ENCODE data around the gene CCDC9. TPM values are rescaled to one million over a fixed set of nuclear protein-coding genes. Genes with fewer than 3 reads are reported as not detected.

Gene CCDC9
- total RNA-seq, 4 donors from 2014 or later, result 6.6 to 16.8 (median 10.5) TPM

- H3K27me3 ChIP-seq, result no peaks in the 10 kb centered on the region
- intact Hi-C loops (cut with DNase I), result loop anchor here (10.0 kb wide), 1 partner anchor 121 kb away; no protein-coding TSS in a partner anchor
- H3K9me3 ChIP-seq, result no peaks in the 10 kb centered on the region
- no peak for TF ChIP-seq POLR2A (IDR thresholded peaks at IDR 0.05)
- DNase-seq, result no peak
- WGBS, 2 donors, result 63 to 88% methylated on average over 6 of the region's 6 CpGs
- H3K27ac ChIP-seq, result no peak overlapping the region
- H3K4me1 ChIP-seq, result peaks cover under 1 to 15% (median 5%) of the 10 kb centered on the region in 3 donors
- H3K4me3 ChIP-seq, result no peak overlapping the region
- H3K36me3 ChIP-seq, result no peaks in the 10 kb centered on the region
Observed at GRCh38 chr19:47303966-47304365, 47.6 kb downstream of the CCDC9 start.

- 3 to 5% methylated on average over 14 of the region's 14 CpGs for WGBS, 2 donors
- TF ChIP-seq POLR2A (IDR thresholded peaks at IDR 0.05) (no peak), CTCF (IDR thresholded peaks at IDR 0.05) (peak; percentile 76 to 91 (median 86))
- H3K27me3 ChIP-seq, result peaks cover 0 to under 1% (median 0%) of the 10 kb centered on the region in 4 donors
- peaks cover 2 to 18% (median 5%) of the 10 kb centered on the region in 3 donors for H3K4me1 ChIP-seq
- H3K4me3 ChIP-seq, result no peak overlapping the region
- intact Hi-C loops (cut with DNase I), result loop anchor here (10.0 kb wide), 1 partner anchor 119 kb away; no protein-coding TSS in a partner anchor
- H3K27ac ChIP-seq, result no peak overlapping the region
- no peaks in the 10 kb centered on the region for H3K36me3 ChIP-seq
- no peak for DNase-seq
- H3K9me3 ChIP-seq, result no peaks in the 10 kb centered on the region
Observed at GRCh38 chr19:47305309-47305751, 49.0 kb downstream of the CCDC9 start.

- TF ChIP-seq CTCF (IDR thresholded peaks at IDR 0.05) (no peak), POLR2A (IDR thresholded peaks at IDR 0.05) (no peak)
- Histone ChIP-seq H3K36me3 (no peaks in the 10 kb centered on the region), H3K4me1 (peaks cover 2 to 18% (median 5%) of the 10 kb centered on the region in 3 donors), H3K27ac (no peak overlapping the region), H3K4me3 (no peak overlapping the region), H3K9me3 (no peaks in the 10 kb centered on the region), H3K27me3 (peaks cover 0 to 8% (median 0%) of the 10 kb centered on the region in 4 donors)
- DNase-seq, result no peak
- WGBS, 2 donors, result 81 to 88% methylated on average over 3 of the region's 3 CpGs
- intact Hi-C loops (cut with DNase I), result loop anchor here (10.0 kb wide), 1 partner anchor 118 kb away; no protein-coding TSS in a partner anchor
Observed at GRCh38 chr19:47306303-47306702, 50.0 kb downstream of the CCDC9 start.

- Histone ChIP-seq H3K27me3 (peaks cover 0 to 17% (median 0%) of the 10 kb centered on the region in 4 donors), H3K9me3 (no peaks in the 10 kb centered on the region), H3K4me3 (no peak overlapping the region), H3K4me1 (peaks cover 2 to 18% (median 5%) of the 10 kb centered on the region in 3 donors), H3K36me3 (no peaks in the 10 kb centered on the region), H3K27ac (no peak overlapping the region)
- 40 to 60% methylated on average over 4 to 8 of the region's 8 CpGs for WGBS, 2 donors
- DNase-seq, result no peak
- intact Hi-C loops (cut with DNase I), result loop anchor here (10.0 kb wide), 1 partner anchor 116 kb away; no protein-coding TSS in a partner anchor
- TF ChIP-seq CTCF (IDR thresholded peaks at IDR 0.05) (no peak), POLR2A (IDR thresholded peaks at IDR 0.05) (no peak)
Observed at GRCh38 chr19:47309038-47309437, 52.7 kb downstream of the CCDC9 start.

GRCh38 chr19:47309608-47310007 is 53.3 kb downstream of the CCDC9 start, which contains the start of gene C5AR1:
C5AR1 (plus strand) TSS chr19:47309861; CDS start chr19:47309896, 35 bp downstream.
- intact Hi-C loops (cut with DNase I), result loop anchor here (10.0 kb wide), 1 partner anchor 115 kb away; no protein-coding TSS in a partner anchor
- TF ChIP-seq CTCF (IDR thresholded peaks at IDR 0.05) (no peak), POLR2A (IDR thresholded peaks at IDR 0.05) (peak in 1 of 4 donors; percentile 59)
- no peak for DNase-seq
- 35 to 46% methylated on average over 11 to 12 of the region's 12 CpGs for WGBS, 2 donors
- Histone ChIP-seq H3K9me3 (no peaks in the 10 kb centered on the region), H3K27ac (peak within 1 kb of the TSS in 2 of 4 donors; percentile 25 to 50), H3K27me3 (peaks cover 0 to 17% (median 0%) of the 10 kb centered on the region in 4 donors), H3K4me1 (peaks cover 2 to 18% (median 5%) of the 10 kb centered on the region in 3 donors), H3K4me3 (peak within 1 kb of the TSS in 2 of 4 donors; percentile 15 to 39), H3K36me3 (no peaks in the 10 kb centered on the region)

All from esophagus squamous epithelium (tissue), 5 donors.